K562 (cell line): Measurements from ENCODE around the gene ERBB3. TPM values are rescaled to one million over a fixed set of nuclear protein-coding genes. Genes with fewer than 3 reads are reported as not detected.

ENCODE experiments used
- ATAC-seq: fragments of 200-7000 bp; cut with Tn5 transposase; 3 replicates; pipeline ENCODE4 v1.9.1; 2020; ENCODE audit warnings: moderate library complexity
- BruUV-seq: library from RNA; stranded (reverse); fragments of 400-500 nt; replicated peaks from 2 replicates; lab custom pipeline; 2021; lab: Mats Ljungman, UMichigan
- CTCF ChIA-PET: fragments of 300-600 bp; formaldehyde crosslinking; extraction: SDS; loops from one replicate; lab custom pipeline; 2021; ENCODE audit warnings: low intra/inter-chr PET ratio; lab: Yijun Ruan, JAX
- POLR2A ChIA-PET: fragments of 300-600, 350-650 bp; sonication (Branson Sonifier 250); formaldehyde crosslinking; extraction: SDS; loops from one replicate; lab custom pipeline; 2021; ENCODE audit warnings: antibody characterized with exemption, inconsistent platforms; lab: Yijun Ruan, JAX
- DNase-seq, 4 experiments: peaks; one replicate each; pipeline versions ENCODE4 v3.0.0 to v3.0.0-alpha.2; 2011 to 2018; ENCODE audit warnings: low spot score in 3 of 4, mixed read lengths in 3 of 4; ENCODE audit errors: extremely low read depth in 1 of 4
- FAIRE-seq: peaks from 2 replicates; lab custom pipeline; 2011; peaks lifted over from hg19 to GRCh38; lab: Jason Lieb, UNC
- H2AFZ ChIP-seq: 2 replicates; pipeline ENCODE4 v1.6.0; 2011; ENCODE audit warnings: low read depth, low read length, control low read depth, inconsistent platforms
- H3K27ac ChIP-seq: fragments of 200-600 bp; 3 replicates; pipeline ENCODE4 v1.8.0; 2011; ENCODE audit warnings: low read depth, mild to moderate bottlenecking, control low read depth, inconsistent platforms, low read length, moderate library complexity, mixed read lengths; ENCODE audit errors: extremely low read depth
- H3K27me3 ChIP-seq, 2 experiments: fragments of 300-600 bp in 1 of 2; 2 replicates in 1 of 2; 3 replicates in 1 of 2; pipeline versions ENCODE4 v1.6.0 to v1.8.0; 2011; ENCODE audit warnings: inconsistent platforms in 2 of 2, low read length in 2 of 2, mild to moderate bottlenecking in 1 of 2, mixed read lengths in 1 of 2, moderate library complexity in 1 of 2; ENCODE audit not compliant: control insufficient read depth in 2 of 2, insufficient read depth in 2 of 2
- H3K36me3 ChIP-seq: fragments of 300-600 bp; 3 replicates; pipeline ENCODE4 v1.8.0; 2011; ENCODE audit warnings: mild to moderate bottlenecking, low read length, inconsistent platforms; ENCODE audit not compliant: control insufficient read depth, insufficient read depth
- H3K4me1 ChIP-seq, 2 experiments: fragments of 200-600 bp in 1 of 2; replicated peaks in 1 of 2; 2 replicates in 1 of 2; 3 replicates in 1 of 2; pipeline versions ENCODE4 v1.5.1 to v1.8.0; 2011; ENCODE audit warnings: inconsistent platforms in 2 of 2, low read length in 2 of 2, mild to moderate bottlenecking in 1 of 2, mixed read lengths in 1 of 2, moderate library complexity in 1 of 2; ENCODE audit not compliant: control insufficient read depth in 2 of 2, insufficient read depth in 2 of 2
- H3K4me2 ChIP-seq: 2 replicates; pipeline ENCODE4 v1.6.1; 2011; ENCODE audit warnings: low read length, control low read depth, inconsistent platforms, mixed read lengths; ENCODE audit not compliant: insufficient read depth
- H3K4me3 ChIP-seq: fragments of 200-600 bp; sonication (generic), shearing (Covaris generic); 2 replicates; pipeline ENCODE4 v1.5.1; 2016; ENCODE audit warnings: control low read depth, inconsistent platforms
- H3K79me2 ChIP-seq: fragments of 200-600 bp; 3 replicates; pipeline ENCODE4 v1.8.0; 2011; ENCODE audit warnings: low read length, inconsistent platforms; ENCODE audit not compliant: control insufficient read depth, insufficient read depth
- H3K9ac ChIP-seq, 2 experiments: 2 replicates each; pipeline versions ENCODE4 v1.6.0 to v1.6.1; 2011; ENCODE audit warnings: low read depth in 2 of 2, low read length in 2 of 2, control low read depth in 1 of 2, inconsistent platforms in 1 of 2, mild to moderate bottlenecking in 1 of 2, mixed read lengths in 1 of 2; ENCODE audit not compliant: insufficient read depth in 1 of 2
- H3K9me1 ChIP-seq: one replicate; pipeline ENCODE4 v1.6.0; 2011; ENCODE audit warnings: inconsistent platforms, mild to moderate bottlenecking, low read length, moderate library complexity; ENCODE audit not compliant: control insufficient read depth, insufficient read depth
- H3K9me3 ChIP-seq: replicated peaks from 2 replicates; pipeline ENCODE4 v1.5.1; 2011; ENCODE audit warnings: low read depth, low read length, inconsistent platforms; ENCODE audit not compliant: control insufficient read depth, insufficient read depth
- H4K20me1 ChIP-seq: replicated peaks from 2 replicates; pipeline ENCODE4 v1.6.1; 2011; ENCODE audit warnings: low read length, inconsistent platforms, mixed read lengths; ENCODE audit not compliant: control insufficient read depth, insufficient read depth
- ATF7 ChIP-seq: fragments of 450-650 bp; IDR thresholded peaks from 2 replicates; pipeline ENCODE4 v1.7.1; 2014; ENCODE audit warnings: mild to moderate bottlenecking, moderate library complexity
- CBX5 ChIP-seq: IDR thresholded peaks from 2 replicates; pipeline ENCODE4 v1.6.1; 2014; ENCODE audit warnings: low read depth, borderline replicate concordance
- KAT7 ChIP-seq: sonication (generic); formaldehyde crosslinking; IDR thresholded peaks from 2 replicates; pipeline ENCODE4 v1.8.0; 2022; ENCODE audit warnings: missing genetic modification reagents, mild to moderate bottlenecking, borderline replicate concordance
- ZNF445 ChIP-seq: fragments of 250-450 bp; sonication (Bioruptor Pico); IDR thresholded peaks from 2 replicates; pipeline ENCODE4 v1.4.0; 2020; ENCODE audit warnings: low read depth, mild to moderate bottlenecking, moderate library complexity
- ZNF57 ChIP-seq: fragments of 450-650 bp; formaldehyde crosslinking; IDR thresholded peaks from 2 replicates; pipeline ENCODE4 v1.4.0; 2020; ENCODE audit warnings: mild to moderate bottlenecking, moderate library complexity
- WGBS: fragments of 100-300 bp; shearing (Covaris generic); methylation state at CpG from one replicate; pipeline ENCODE4 v1.1.6; 2016; ENCODE audit warnings: low coverage, mixed read lengths; ENCODE audit not compliant: insufficient coverage; ENCODE audit errors: missing lambda C conversion rate; 5-methylcytosine and 5-hydroxymethylcytosine counted together
- in situ Hi-C: fragments of 300-500 bp; cut with MboI; formaldehyde crosslinking; loops from 4 replicates; pipeline ENCODE4 v1.15.0; 2018; ENCODE audit warnings: inconsistent platforms, mixed read lengths
- intact Hi-C: fragments of 100-400 bp; cut with micrococcal nuclease; formaldehyde crosslinking; loops from 2 replicates; pipeline ENCODE4 v1.14.2; 2022
- polyA plus RNA-seq, 8 experiments: library from polyadenylated mRNA; depleted of rRNA in 4 of 8; stranded (reverse) in 5 of 8; unstranded in 3 of 8; fragments of >200 nt; fragmentation: Nextera tagmentation in 2 of 8; fragmentation: Illumina TruSeq in 1 of 8; extraction: Ambion mirVana in 2 of 8; extraction: Trizol in 1 of 8; gene quantifications; 2 replicates each; pipeline versions ENCODE4 v1.2.1 to v1.2.3, GENCODE V29; 2011 to 2014; ENCODE audit warnings: inconsistent platforms in 1 of 8, missing spikeins in 1 of 8
- total RNA-seq, 7 experiments: library from RNA; depleted of rRNA in 6 of 7; stranded (reverse); fragments of >200 nt in 6 of 7; fragmentation: Illumina TruSeq in 2 of 7; extraction: Trizol in 2 of 7; gene quantifications; 2 replicates each; pipeline versions ENCODE4 v1.2.1 to v1.2.3, GENCODE V29; 2011 to 2021; ENCODE audit warnings: low replicate concordance in 1 of 7
- TF ChIP-seq, protein P1 (sequence below): sonication (generic); IDR thresholded peaks from 2 replicates; pipeline ENCODE4 v1.6.1; 2016
- TF ChIP-seq, protein P2 (sequence below): fragments of 450-650 bp; IDR thresholded peaks from 2 replicates; pipeline ENCODE4 v1.7.0; 2016; ENCODE audit warnings: borderline replicate concordance

Gene ERBB3
- total and polyA plus RNA-seq, 9 of the 15 experiments (the other 6 are each of a cell fraction or from before 2014, with no cell fraction given): 1.5 to 5.4 (median 3.8) TPM

DNA sequence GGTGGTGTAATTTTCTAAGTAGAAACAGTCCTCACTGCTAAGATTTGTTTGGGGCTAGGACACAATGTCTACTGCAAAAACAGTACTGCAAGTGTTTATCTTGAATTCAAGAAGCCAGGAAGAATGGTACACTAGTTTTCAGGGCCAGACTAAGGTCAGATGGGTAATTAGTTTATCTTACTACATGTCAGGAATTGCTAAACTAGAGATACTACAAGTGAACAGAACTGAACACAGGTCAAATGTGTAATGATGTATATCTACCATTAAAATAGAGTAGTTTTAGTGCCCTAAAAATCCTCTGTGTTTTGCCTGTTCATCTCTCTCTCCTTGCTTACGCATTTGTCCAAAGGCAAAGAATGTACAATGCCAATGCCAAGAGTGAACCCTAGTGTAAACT lies 34.1 kb downstream of the ERBB3 start (continued):
- no peak for TF ChIP-seq KAT7 (CRISPR knock-in tag)
- TF ChIP-seq, protein P1, sequence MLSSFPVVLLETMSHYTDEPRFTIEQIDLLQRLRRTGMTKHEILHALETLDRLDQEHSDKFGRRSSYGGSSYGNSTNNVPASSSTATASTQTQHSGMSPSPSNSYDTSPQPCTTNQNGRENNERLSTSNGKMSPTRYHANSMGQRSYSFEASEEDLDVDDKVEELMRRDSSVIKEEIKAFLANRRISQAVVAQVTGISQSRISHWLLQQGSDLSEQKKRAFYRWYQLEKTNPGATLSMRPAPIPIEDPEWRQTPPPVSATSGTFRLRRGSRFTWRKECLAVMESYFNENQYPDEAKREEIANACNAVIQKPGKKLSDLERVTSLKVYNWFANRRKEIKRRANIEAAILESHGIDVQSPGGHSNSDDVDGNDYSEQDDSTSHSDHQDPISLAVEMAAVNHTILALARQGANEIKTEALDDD: peak; percentile 68

DNA sequence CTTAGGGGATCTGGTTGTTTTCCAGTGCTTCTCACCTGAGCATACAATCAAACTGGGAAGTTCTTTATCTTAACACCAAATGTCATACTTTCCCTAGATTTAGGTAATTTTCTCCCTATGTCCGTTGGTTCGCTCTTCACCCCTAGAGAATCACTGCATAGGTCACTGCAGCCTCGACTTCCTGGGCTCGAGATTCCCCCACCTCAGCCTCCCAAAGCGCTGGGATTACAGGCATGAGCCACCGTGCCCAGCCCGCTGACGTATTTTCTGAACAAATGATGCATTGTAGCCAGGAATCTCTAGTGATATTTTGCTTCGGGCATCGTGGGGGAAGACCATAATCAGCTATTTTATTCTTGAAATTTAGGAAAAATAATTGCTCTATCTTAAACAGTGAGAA lies 35.4 kb downstream of the ERBB3 start:
- Histone ChIP-seq H3K4me1 (peaks cover 14 to 16% of the 10 kb centered on the region in 2 experiments), H3K9ac (no peak overlapping the region), H3K9me1 (no peaks in the 10 kb centered on the region), H3K4me2 (no peak overlapping the region), H3K36me3 (peaks cover 54% of the 10 kb centered on the region), H2AFZ (no peak overlapping the region), H3K27ac (no peak overlapping the region), H3K79me2 (peaks cover 28% of the 10 kb centered on the region), H3K27me3 (no peaks in the 10 kb centered on the region), H3K9me3 (peaks cover 8% of the 10 kb centered on the region), H4K20me1 (no peaks in the 10 kb centered on the region), H3K4me3 (no peak overlapping the region)
- CTCF ChIA-PET: no interaction called here
- TF ChIP-seq, protein P2, sequence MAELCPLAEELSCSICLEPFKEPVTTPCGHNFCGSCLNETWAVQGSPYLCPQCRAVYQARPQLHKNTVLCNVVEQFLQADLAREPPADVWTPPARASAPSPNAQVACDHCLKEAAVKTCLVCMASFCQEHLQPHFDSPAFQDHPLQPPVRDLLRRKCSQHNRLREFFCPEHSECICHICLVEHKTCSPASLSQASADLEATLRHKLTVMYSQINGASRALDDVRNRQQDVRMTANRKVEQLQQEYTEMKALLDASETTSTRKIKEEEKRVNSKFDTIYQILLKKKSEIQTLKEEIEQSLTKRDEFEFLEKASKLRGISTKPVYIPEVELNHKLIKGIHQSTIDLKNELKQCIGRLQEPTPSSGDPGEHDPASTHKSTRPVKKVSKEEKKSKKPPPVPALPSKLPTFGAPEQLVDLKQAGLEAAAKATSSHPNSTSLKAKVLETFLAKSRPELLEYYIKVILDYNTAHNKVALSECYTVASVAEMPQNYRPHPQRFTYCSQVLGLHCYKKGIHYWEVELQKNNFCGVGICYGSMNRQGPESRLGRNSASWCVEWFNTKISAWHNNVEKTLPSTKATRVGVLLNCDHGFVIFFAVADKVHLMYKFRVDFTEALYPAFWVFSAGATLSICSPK: no peak
- TF ChIP-seq ATF7 (no peak), CBX5 (peak; percentile 36; the same call in 1 of the 2 replicates), ZNF57 (no peak), ZNF445 (peak; percentile 84; the same call in 1 of the 2 replicates)
- no TSS peak for BruUV-seq
- DNase-seq (no peak), ATAC-seq (no peak), FAIRE-seq (no peak)
- WGBS: 98% methylated on average over 10 of the region's 10 CpGs
- intact Hi-C loops: loop anchor here (5.0 kb wide), 2 partner anchors 42 to 522 kb away; partner anchors contain the start of gene MYL6
- in situ Hi-C loops: no loop called here
- POLR2A ChIA-PET: interaction anchor here (0.6 to 5.0 kb wide), 3 partner anchors 9 to 106 kb away, joined by 3 to 125 read pairs (median 4); partner anchors contain the start of gene PA2G4
